Measurements from ENCODE around the gene NAPG.
"Not testable (repeated sequence)": the region's sequence is repeated elsewhere in the genome, so short reads cannot be mapped to it uniquely, and the experiment has no call there.

Gene NAPG

GRCh38 chr18:10579079-10579867 lies 53.4 kb downstream of the NAPG start:
- DNase-seq (ENCODE audit: low read depth in 2 of 2), result no peak

- DNase-seq (ENCODE audit: low read depth in 2 of 2), result no peak
Observed at GRCh38 chr18:10580215-10580614, 54.4 kb downstream of the NAPG start.

GRCh38 chr18:10585260-10585659 lies 59.4 kb downstream of the NAPG start:
- DNase-seq (ENCODE audit: low read depth in 2 of 2), result no peak

GRCh38 chr18:10588975-10589374 lies 63.1 kb downstream of the NAPG start:
- DNase-seq (ENCODE audit: low read depth in 2 of 2), result no peak

GRCh38 chr18:10590412-10590811 lies 64.6 kb downstream of the NAPG start:
- no peak for DNase-seq (ENCODE audit: low read depth in 2 of 2)

- DNase-seq (ENCODE audit: low read depth in 2 of 2), result no peak
Observed at GRCh38 chr18:10591896-10592295, 66.1 kb downstream of the NAPG start.

GRCh38 chr18:10593366-10594022 lies 67.7 kb downstream of the NAPG start:
- not testable (repeated sequence) for DNase-seq (ENCODE audit: low read depth in 2 of 2)

- not testable (repeated sequence) for DNase-seq (ENCODE audit: low read depth in 2 of 2)
Observed at GRCh38 chr18:10595917-10596316, 70.1 kb downstream of the NAPG start.

GRCh38 chr18:10597695-10598094 lies 71.9 kb downstream of the NAPG start:
- not testable (repeated sequence) for DNase-seq (ENCODE audit: low read depth in 2 of 2)

DNA sequence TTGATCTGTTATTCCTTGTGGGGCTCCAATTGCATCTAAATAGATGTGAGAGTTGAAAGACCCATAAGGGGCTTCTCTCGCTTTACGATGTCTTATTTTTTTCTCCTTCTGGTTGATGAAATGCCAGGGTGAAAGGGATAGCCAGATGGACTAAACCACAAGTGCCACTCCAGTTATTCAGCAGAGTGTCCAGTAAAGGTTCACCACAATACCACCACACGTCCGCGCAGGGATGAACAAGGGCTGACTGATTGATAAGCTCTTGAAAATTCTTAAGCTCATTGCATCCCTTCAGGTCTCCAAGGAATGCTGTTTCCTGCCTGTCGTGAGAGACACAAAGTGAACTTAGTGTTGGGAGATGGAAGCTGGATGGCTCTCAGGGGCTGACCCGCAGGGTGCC lies 74.9 kb downstream of the NAPG start:
- not testable (repeated sequence) for DNase-seq (ENCODE audit: low read depth in 2 of 2)
